ENCODE results near the gene GULP1.

DNA sequence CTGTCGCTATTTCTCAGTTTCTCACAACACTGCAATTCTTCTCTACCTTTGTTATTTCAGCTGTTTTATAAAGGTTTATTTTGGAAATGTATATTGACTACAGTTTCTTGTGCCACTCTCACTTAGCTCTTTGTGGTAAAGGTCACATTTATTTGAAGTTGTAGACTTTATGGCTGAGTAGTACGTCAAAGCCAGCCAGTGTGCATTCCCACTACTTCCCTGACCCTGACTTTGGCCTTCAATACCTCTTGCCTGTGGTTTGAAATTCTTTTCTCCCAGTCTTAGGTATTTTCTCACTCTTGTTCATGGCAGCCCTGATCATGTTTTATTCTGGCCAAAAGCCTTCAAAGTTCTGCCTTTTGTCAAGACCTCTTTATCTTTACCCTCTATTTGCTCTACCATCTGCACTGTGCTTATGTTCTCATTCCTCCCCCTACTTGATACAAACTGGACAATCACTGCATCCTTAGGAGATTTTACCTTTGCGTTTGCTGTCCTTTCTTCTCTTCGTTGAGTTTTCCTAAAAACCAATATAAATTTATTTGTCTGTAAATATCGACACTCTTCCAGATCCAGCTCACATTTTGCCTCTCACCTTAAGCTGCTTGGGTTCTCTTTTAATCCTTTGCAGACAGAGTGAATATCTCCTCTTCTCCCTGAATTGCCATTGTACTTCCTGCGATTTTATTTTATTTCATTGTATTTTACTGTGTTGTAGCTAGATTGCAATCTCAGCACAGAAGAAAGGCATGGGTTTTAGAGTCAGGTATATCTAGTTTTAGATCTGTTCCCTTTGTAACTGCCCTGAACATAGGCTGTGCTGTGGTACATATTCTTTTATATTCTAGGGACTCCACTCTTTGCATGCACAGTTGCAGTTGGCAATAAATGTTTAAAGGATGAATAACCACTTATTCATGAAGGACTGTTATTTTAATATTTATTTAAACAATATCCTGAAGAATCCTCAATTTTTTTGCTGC is 31.2 kb downstream of the GULP1 start:
- TF ChIP-seq, protein P1, sequence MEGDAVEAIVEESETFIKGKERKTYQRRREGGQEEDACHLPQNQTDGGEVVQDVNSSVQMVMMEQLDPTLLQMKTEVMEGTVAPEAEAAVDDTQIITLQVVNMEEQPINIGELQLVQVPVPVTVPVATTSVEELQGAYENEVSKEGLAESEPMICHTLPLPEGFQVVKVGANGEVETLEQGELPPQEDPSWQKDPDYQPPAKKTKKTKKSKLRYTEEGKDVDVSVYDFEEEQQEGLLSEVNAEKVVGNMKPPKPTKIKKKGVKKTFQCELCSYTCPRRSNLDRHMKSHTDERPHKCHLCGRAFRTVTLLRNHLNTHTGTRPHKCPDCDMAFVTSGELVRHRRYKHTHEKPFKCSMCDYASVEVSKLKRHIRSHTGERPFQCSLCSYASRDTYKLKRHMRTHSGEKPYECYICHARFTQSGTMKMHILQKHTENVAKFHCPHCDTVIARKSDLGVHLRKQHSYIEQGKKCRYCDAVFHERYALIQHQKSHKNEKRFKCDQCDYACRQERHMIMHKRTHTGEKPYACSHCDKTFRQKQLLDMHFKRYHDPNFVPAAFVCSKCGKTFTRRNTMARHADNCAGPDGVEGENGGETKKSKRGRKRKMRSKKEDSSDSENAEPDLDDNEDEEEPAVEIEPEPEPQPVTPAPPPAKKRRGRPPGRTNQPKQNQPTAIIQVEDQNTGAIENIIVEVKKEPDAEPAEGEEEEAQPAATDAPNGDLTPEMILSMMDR (IDR thresholded peaks at IDR 0.05), result no peak
- no peak for TF ChIP-seq POLR2AphosphoS5 (IDR thresholded peaks at IDR 0.05)
- TF ChIP-seq POLR2A (IDR thresholded peaks at IDR 0.05; ENCODE audit: low read depth), result no peak
- no peak for TF ChIP-seq EP300 (IDR thresholded peaks at IDR 0.05)
